Activated effector memory CD4-positive, alpha-beta T cell treated with Interleukin-2 at 50 U/mL for 16 hours (primary cell): ENCODE measurements around the gene CIC.

ENCODE experiments used
- DNase-seq: peaks from one replicate; pipeline ENCODE4 v3.0.0-alpha.2; 2020

CIC gene

GRCh38 chr19:42268704-42269477, at the start of gene CIC:
Gene CIC (plus strand): TSS chr19:42269252. CDS start chr19:42271784, 2,532 bp downstream.
- DNase-seq: peak; percentile 99

GRCh38 chr19:42219812-42220750, 49.0 kb upstream of the CIC start, which contains the start of gene ZNF526:
Gene ZNF526 (plus strand): TSS chr19:42220312. CDS start chr19:42224404, 4,092 bp downstream.
- peak; percentile 96 for DNase-seq

GRCh38 chr19:42220751-42221097, 48.3 kb upstream of the CIC start:
- no peak for DNase-seq

- DNase-seq: no peak
These were observed 43.9 kb upstream of the CIC start for GRCh38 chr19:42224940-42225717.

- no peak for DNase-seq
These were observed 43.2 kb upstream of the CIC start for GRCh38 chr19:42225718-42226292.

- no peak for DNase-seq
These were observed 42.2 kb upstream of the CIC start for GRCh38 chr19:42226886-42227285.

GRCh38 chr19:42228641-42229040, 40.4 kb upstream of the CIC start:
- no peak for DNase-seq

GRCh38 chr19:42229301-42229854, 39.7 kb upstream of the CIC start:
- DNase-seq: no peak

GRCh38 chr19:42229855-42230351, 39.1 kb upstream of the CIC start:
- DNase-seq: no peak

GRCh38 chr19:42230571-42230970, 38.5 kb upstream of the CIC start:
- no peak for DNase-seq

- DNase-seq: no peak
These were observed 36.6 kb upstream of the CIC start for GRCh38 chr19:42232435-42232834.

- no peak for DNase-seq
These were observed 35.9 kb upstream of the CIC start for GRCh38 chr19:42233106-42233505.

- DNase-seq: no peak
These were observed 35.3 kb upstream of the CIC start for GRCh38 chr19:42233678-42234292.

- DNase-seq: no peak
These were observed 34.7 kb upstream of the CIC start for GRCh38 chr19:42234364-42234763.

GRCh38 chr19:42235181-42235580, 33.9 kb upstream of the CIC start:
- no peak for DNase-seq

- no peak for DNase-seq
These were observed 29.4 kb upstream of the CIC start for GRCh38 chr19:42239544-42240220.

- no peak for DNase-seq
These were observed 27.8 kb upstream of the CIC start for GRCh38 chr19:42241279-42241678.

- no peak for DNase-seq
These were observed 27.0 kb upstream of the CIC start for GRCh38 chr19:42242069-42242511.

- DNase-seq: peak; percentile 94
These were observed 26.3 kb upstream of the CIC start, which contains the start of gene GSK3A for GRCh38 chr19:42242512-42243409. Gene GSK3A (minus strand): TSS chr19:42242602. CDS start chr19:42242465, 137 bp downstream.
